HCT116 (cell line): ENCODE data around the gene ZNF197. TPM values are rescaled to one million over a fixed set of nuclear protein-coding genes. Genes with fewer than 3 reads are reported as not detected.

Experiments
- ATAC-seq: fragments of 200-7000 bp; cut with Tn5 transposase; 2 replicates; pipeline ENCODE4 v1.9.1; 2020; ENCODE audit warnings: mild to moderate bottlenecking, moderate library complexity
- BruUV-seq: library from RNA; stranded (reverse); fragments of 400-500 nt; replicated peaks from 2 replicates; lab custom pipeline; 2021; lab: Mats Ljungman, UMichigan
- CTCF ChIA-PET: fragments of 300-600 bp; sonication (Branson Sonifier 250); formaldehyde crosslinking; loops from one replicate; lab custom pipeline; 2021; ENCODE audit warnings: antibody characterized with exemption; lab: Charles Lee
- POLR2A ChIA-PET: fragments of 300-600, 350-600 bp; sonication (Branson Sonifier 250); formaldehyde crosslinking; loops from one replicate; lab custom pipeline; 2021; ENCODE audit warnings: antibody characterized with exemption; lab: Charles Lee
- RAD21 ChIA-PET, 2 experiments: fragments of 300-600 bp; sonication (Branson Sonifier 250); formaldehyde crosslinking; loops; one replicate each; lab custom pipeline; 2023; ENCODE audit warnings: low total read pairs in 2 of 2; ENCODE audit not compliant: uncharacterized antibody in 2 of 2, unreplicated experiment in 2 of 2, low non-redundant PET in 1 of 2; lab: Charles Lee
- DNase-seq: peaks from one replicate; pipeline ENCODE4 v3.0.0-alpha.2; 2010; ENCODE audit warnings: low read depth, low spot score
- H2AFZ ChIP-seq: fragments of 200-600 bp; shearing (Covaris generic), sonication (generic); 2 replicates; pipeline ENCODE4 v1.6.1; 2017; ENCODE audit warnings: low read depth, mixed run types, mixed read lengths, antibody characterized with exemption, low read length; ENCODE audit not compliant: poor library complexity, severe bottlenecking
- H3K27ac ChIP-seq: 2 replicates; pipeline ENCODE4 v1.5.1; 2012; ENCODE audit warnings: low read depth, low read length
- H3K27me3 ChIP-seq: fragments of 200-600 bp; sonication (generic); 2 replicates; pipeline ENCODE4 v1.6.1; 2016; ENCODE audit warnings: mixed run types, low read length, mixed read lengths; ENCODE audit not compliant: insufficient read depth
- H3K36me3 ChIP-seq, 2 experiments: fragments of 200-500 bp in 1 of 2; fragments of 200-600 bp in 1 of 2; sonication (Bioruptor generic) in 1 of 2; sonication (generic) in 1 of 2; 2 replicates each; pipeline versions ENCODE4 v1.5.1 to v1.6.1; 2014 to 2016; ENCODE audit warnings: low read length in 2 of 2, inconsistent platforms in 1 of 2, mixed read lengths in 1 of 2, mixed run types in 1 of 2; ENCODE audit not compliant: insufficient read depth in 2 of 2, control insufficient read depth in 1 of 2
- H3K4me1 ChIP-seq, 2 experiments: fragments of 200-600 bp in 1 of 2; sonication (generic) in 1 of 2; 2 replicates each; pipeline versions ENCODE4 v1.5.1 to v1.6.1; 2012 to 2017; ENCODE audit warnings: low read length in 2 of 2, inconsistent platforms in 1 of 2, mild to moderate bottlenecking in 1 of 2, mixed read lengths in 1 of 2, mixed run types in 1 of 2, moderate library complexity in 1 of 2; ENCODE audit not compliant: insufficient read depth in 2 of 2, control insufficient read depth in 1 of 2
- H3K4me2 ChIP-seq: fragments of 200-600 bp; sonication (generic); 2 replicates; pipeline ENCODE4 v1.6.1; 2017; ENCODE audit warnings: mixed run types, low read length, mixed read lengths
- H3K4me3 ChIP-seq, 2 experiments: fragments of 200-600 bp in 1 of 2; sonication (generic) in 1 of 2; replicated peaks in 1 of 2; 2 replicates each; pipeline ENCODE4 v1.5.1; 2011 to 2016; ENCODE audit warnings: low read length in 2 of 2, control low read depth in 1 of 2, low read depth in 1 of 2, mild to moderate bottlenecking in 1 of 2, mixed read lengths in 1 of 2, mixed run types in 1 of 2
- H3K79me2 ChIP-seq: fragments of 200-600 bp; sonication (generic); 2 replicates; pipeline ENCODE4 v1.6.1; 2017; ENCODE audit warnings: mild to moderate bottlenecking, mixed run types, low read length, moderate library complexity, mixed read lengths; ENCODE audit not compliant: insufficient read depth
- H3K9ac ChIP-seq: fragments of 200-600 bp; sonication (generic); 2 replicates; pipeline ENCODE4 v1.6.1; 2016; ENCODE audit warnings: low read length, mixed read lengths
- H3K9me2 ChIP-seq: fragments of 200-600 bp; sonication (generic), shearing (Covaris generic); 2 replicates; pipeline ENCODE4 v1.6.1; 2017; ENCODE audit warnings: mixed run types, mild to moderate bottlenecking, moderate library complexity; ENCODE audit not compliant: insufficient read depth
- H3K9me3 ChIP-seq, 2 experiments: fragments of 200-500 bp in 1 of 2; fragments of 200-600 bp in 1 of 2; sonication (Bioruptor generic) in 1 of 2; sonication (generic) in 1 of 2; 2 replicates each; pipeline ENCODE4 v1.6.1; 2014 to 2017; ENCODE audit warnings: low read length in 2 of 2, mixed read lengths in 2 of 2, inconsistent platforms in 1 of 2, low read depth in 1 of 2, mild to moderate bottlenecking in 1 of 2, mixed run types in 1 of 2, moderate library complexity in 1 of 2; ENCODE audit not compliant: control insufficient read depth in 1 of 2, insufficient read depth in 1 of 2
- H4K20me1 ChIP-seq: fragments of 200-600 bp; sonication (generic), shearing (Covaris generic); 2 replicates; pipeline ENCODE4 v1.6.1; 2017; ENCODE audit warnings: mixed run types, mild to moderate bottlenecking, moderate library complexity; ENCODE audit not compliant: insufficient read depth
- ATF3 ChIP-seq: IDR thresholded peaks from 2 replicates; pipeline ENCODE4 v1.6.1; 2012
- CEBPB ChIP-seq: IDR thresholded peaks from 2 replicates; pipeline ENCODE4 v1.6.1; 2012; ENCODE audit warnings: low read depth
- CTCF ChIP-seq, 3 experiments: fragments of 200-600 bp in 1 of 3; sonication (generic) in 1 of 3; IDR thresholded peaks in 2 of 3; conservative IDR thresholded peaks in 1 of 3; 2 replicates each; pipeline ENCODE4 v1.5.1; 2012 to 2017; ENCODE audit warnings: low read depth in 2 of 3, low read length in 2 of 3, antibody characterized with exemption in 1 of 3, borderline replicate concordance in 1 of 3, control low read depth in 1 of 3, mild to moderate bottlenecking in 1 of 3, mixed read lengths in 1 of 3, mixed run types in 1 of 3, moderate library complexity in 1 of 3; ENCODE audit not compliant: insufficient read depth in 1 of 3
- EZH2phosphoT487 ChIP-seq: fragments of 200-600 bp; IDR thresholded peaks from 2 replicates; pipeline ENCODE4 v1.6.1; 2018; ENCODE audit warnings: antibody characterized with exemption, borderline replicate concordance
- MAX ChIP-seq: IDR thresholded peaks from 2 replicates; pipeline ENCODE4 v1.6.1; 2012
- POLR2A ChIP-seq: IDR thresholded peaks from 2 replicates; pipeline ENCODE4 v1.7.0; 2011; ENCODE audit warnings: borderline replicate concordance; ENCODE audit not compliant: insufficient read depth, insufficient read length; ENCODE audit errors: extremely low read depth
- SIN3A ChIP-seq: IDR thresholded peaks from 2 replicates; pipeline ENCODE4 v1.6.1; 2012; ENCODE audit warnings: low read depth
- TCF7L2 ChIP-seq: IDR thresholded peaks from 2 replicates; pipeline ENCODE4 v1.7.0; 2011; ENCODE audit warnings: borderline replicate concordance, inconsistent platforms; ENCODE audit not compliant: insufficient read depth, insufficient read length; ENCODE audit errors: extremely low read depth
- YY1 ChIP-seq: IDR thresholded peaks from 2 replicates; pipeline ENCODE4 v1.6.1; 2011; ENCODE audit warnings: low read length, low read depth, moderate library complexity, mild to moderate bottlenecking; ENCODE audit not compliant: insufficient replicate concordance; ENCODE audit errors: extremely low read depth
- intact Hi-C: fragments of 100-400 bp; cut with micrococcal nuclease; formaldehyde crosslinking; loops from 2 replicates; pipeline ENCODE4 v1.10.0; 2022
- total RNA-seq: library from RNA; stranded (reverse); gene quantifications from one replicate; pipeline ENCODE4 v1.2.1, GENCODE V29; 2021; ENCODE audit not compliant: unreplicated experiment

Gene ZNF197
- total RNA-seq, 1 experiment from 2014 or later = 16.5 TPM

DNA sequence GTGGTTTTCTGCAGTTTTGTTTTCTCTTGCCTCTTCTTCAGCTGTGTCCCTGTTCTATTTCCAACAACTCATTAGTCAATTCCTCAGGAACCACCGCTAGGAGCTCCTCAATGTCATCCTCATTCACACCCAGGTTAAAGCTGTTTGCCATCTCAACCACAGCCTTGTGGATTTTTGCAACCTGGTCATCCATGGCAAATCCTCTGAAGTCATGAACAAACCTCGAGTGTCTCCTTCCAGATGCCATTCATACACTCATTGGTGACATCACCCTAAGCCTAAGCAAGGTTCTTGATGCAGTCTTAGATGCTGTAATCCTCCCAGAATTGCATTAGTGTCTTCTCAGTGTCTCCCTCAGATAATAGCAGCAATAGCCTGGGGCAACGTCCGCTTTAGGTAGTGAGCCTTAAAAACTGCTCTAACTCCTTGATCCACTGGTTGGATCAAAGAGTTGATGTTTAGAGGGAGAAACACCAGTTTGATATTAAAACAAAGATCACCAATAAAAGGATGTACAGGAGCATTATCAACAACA, 56.2 kb downstream of the ZNF197 start:
- H3K9ac ChIP-seq = no peak overlapping the region
- ChIA-PET CTCF (no interaction called here), POLR2A (no interaction called here)
- BruUV-seq = no TSS peak
- no peaks in the 10 kb centered on the region for H3K36me3 ChIP-seq
- intact Hi-C loops = no loop called here
- H3K9me3 ChIP-seq = no peaks in the 10 kb centered on the region
- no peak overlapping the region for H3K4me2 ChIP-seq
- TF ChIP-seq TCF7L2 (no peak), MAX (no peak), CEBPB (no peak), EZH2phosphoT487 (no peak), ATF3 (no peak), SIN3A (no peak), POLR2A (no peak)
- TF ChIP-seq, all 23 proteins: peak for 0
- H3K27ac ChIP-seq = no peak overlapping the region
- no peaks in the 10 kb centered on the region for H3K4me1 ChIP-seq
- H2AFZ ChIP-seq = no peak overlapping the region
- no peaks in the 10 kb centered on the region for H3K9me2 ChIP-seq
- H3K4me3 ChIP-seq = no peak overlapping the region
- DNase-seq = no peak
- H3K27me3 ChIP-seq = no peaks in the 10 kb centered on the region
- H3K79me2 ChIP-seq = no peaks in the 10 kb centered on the region
- no peak for ATAC-seq
- no peaks in the 10 kb centered on the region for H4K20me1 ChIP-seq
- RAD21 ChIA-PET = no interaction called here

- no peaks in the 10 kb centered on the region for H3K9me2 ChIP-seq
- H3K27me3 ChIP-seq = no peaks in the 10 kb centered on the region
- H3K4me3 ChIP-seq = no peak overlapping the region
- no peaks in the 10 kb centered on the region for H3K79me2 ChIP-seq
- no peaks in the 10 kb centered on the region for H3K4me1 ChIP-seq
- no peak for ATAC-seq
- RAD21 ChIA-PET = no interaction called here
- POLR2A ChIA-PET = no interaction called here
- peaks cover 5% of the 10 kb centered on the region in 2 experiments; a peak in 2 of 4 replicates for H3K9me3 ChIP-seq
- H4K20me1 ChIP-seq = no peaks in the 10 kb centered on the region
- H3K4me2 ChIP-seq = no peak overlapping the region
- no peak overlapping the region for H3K27ac ChIP-seq
- intact Hi-C loops = no loop called here
- H2AFZ ChIP-seq = no peak overlapping the region
- no peaks in the 10 kb centered on the region for H3K36me3 ChIP-seq
- BruUV-seq = no TSS peak
- TF ChIP-seq YY1 (no peak), CTCF (IDR thresholded peaks at IDR 0.05 in 2 of 3, conservative IDR thresholded peaks at IDR 0.05 in 1 of 3; ENCODE audit: borderline replicate concordance in 1 of 3, insufficient read depth in 1 of 3, low read depth in 2 of 3, low read length in 2 of 3) (no peak)
- H3K9ac ChIP-seq = no peak overlapping the region
- DNase-seq = no peak
- CTCF ChIA-PET = interaction anchor here (0.6 kb wide), 1 partner anchor 41 kb away, joined by 3 read pairs; no protein-coding TSS in a partner anchor
These were observed 57.5 kb downstream of the ZNF197 start for GRCh38 chr3:44682182-44682896.
